ENCODE measurements around the gene RIPOR3.

DNA sequence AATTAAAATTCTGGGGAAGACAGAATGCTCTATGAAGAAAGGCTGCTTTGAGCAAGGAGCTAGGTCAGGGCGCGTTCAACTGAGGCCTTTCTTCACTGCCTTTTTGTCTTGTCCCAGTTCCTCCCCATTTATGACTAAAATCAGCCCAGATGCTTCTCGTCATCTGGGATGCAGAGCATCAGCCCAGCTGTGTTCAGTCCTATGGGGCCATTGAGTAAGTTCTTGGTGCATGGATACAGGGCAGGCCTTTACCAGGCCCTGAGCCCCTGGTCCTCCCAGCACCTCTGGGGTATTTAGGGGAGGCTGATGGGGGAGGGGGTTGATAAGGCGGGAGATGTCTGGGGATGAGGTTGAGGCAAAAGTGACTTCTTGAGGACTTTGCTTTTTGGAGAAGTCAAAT, 125.5 kb downstream of the RIPOR3 start:
- TF ChIP-seq, protein P1, sequence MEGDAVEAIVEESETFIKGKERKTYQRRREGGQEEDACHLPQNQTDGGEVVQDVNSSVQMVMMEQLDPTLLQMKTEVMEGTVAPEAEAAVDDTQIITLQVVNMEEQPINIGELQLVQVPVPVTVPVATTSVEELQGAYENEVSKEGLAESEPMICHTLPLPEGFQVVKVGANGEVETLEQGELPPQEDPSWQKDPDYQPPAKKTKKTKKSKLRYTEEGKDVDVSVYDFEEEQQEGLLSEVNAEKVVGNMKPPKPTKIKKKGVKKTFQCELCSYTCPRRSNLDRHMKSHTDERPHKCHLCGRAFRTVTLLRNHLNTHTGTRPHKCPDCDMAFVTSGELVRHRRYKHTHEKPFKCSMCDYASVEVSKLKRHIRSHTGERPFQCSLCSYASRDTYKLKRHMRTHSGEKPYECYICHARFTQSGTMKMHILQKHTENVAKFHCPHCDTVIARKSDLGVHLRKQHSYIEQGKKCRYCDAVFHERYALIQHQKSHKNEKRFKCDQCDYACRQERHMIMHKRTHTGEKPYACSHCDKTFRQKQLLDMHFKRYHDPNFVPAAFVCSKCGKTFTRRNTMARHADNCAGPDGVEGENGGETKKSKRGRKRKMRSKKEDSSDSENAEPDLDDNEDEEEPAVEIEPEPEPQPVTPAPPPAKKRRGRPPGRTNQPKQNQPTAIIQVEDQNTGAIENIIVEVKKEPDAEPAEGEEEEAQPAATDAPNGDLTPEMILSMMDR (IDR thresholded peaks at IDR 0.05): no peak
- no peak for TF ChIP-seq ZFX (IDR thresholded peaks at IDR 0.05; ENCODE audit: borderline replicate concordance)

Measured in 22Rv1 (cell line).